HepG2 (cell line): ENCODE results near the gene SULT2A1. TPM values are rescaled to one million over a fixed set of nuclear protein-coding genes. Genes with fewer than 3 reads are reported as not detected.

Source experiments
- ATAC-seq: fragments of 200-7000 bp; cut with Tn5 transposase; 3 replicates; pipeline ENCODE4 v1.9.1; 2020; ENCODE audit warnings: mild to moderate bottlenecking, moderate library complexity
- BruUV-seq: library from RNA; stranded (reverse); fragments of 400-500 nt; replicated peaks from 2 replicates; lab custom pipeline; 2021; lab: Mats Ljungman, UMichigan
- CTCF ChIA-PET: fragments of 300-600 bp; formaldehyde crosslinking; extraction: SDS; loops from one replicate; lab custom pipeline; 2021; ENCODE audit warnings: low total read pairs, inconsistent platforms, low intra/inter-chr PET ratio; lab: Yijun Ruan, JAX
- POLR2A ChIA-PET: fragments of 350-600 bp; sonication (Branson Sonifier 250); formaldehyde crosslinking; loops from one replicate; lab custom pipeline; 2020; ENCODE audit warnings: antibody characterized with exemption, inconsistent platforms; lab: Yijun Ruan, JAX
- DNase-seq: peaks from one replicate; pipeline ENCODE4 v3.0.0-alpha.2; 2015; ENCODE audit warnings: low spot score
- FAIRE-seq: peaks from 3 replicates; lab custom pipeline; 2011; peaks lifted over from hg19 to GRCh38; lab: Jason Lieb, UNC
- H2AFZ ChIP-seq: one replicate; pipeline ENCODE4 v1.6.1; 2011; ENCODE audit warnings: low read length, inconsistent platforms
- H3K27ac ChIP-seq: fragments of 300-600 bp; 3 replicates; pipeline ENCODE4 v1.8.0; 2011; ENCODE audit warnings: mixed run types, mild to moderate bottlenecking, mixed read lengths, low read length, inconsistent platforms; ENCODE audit not compliant: insufficient read depth; ENCODE audit errors: extremely low read length
- H3K27me3 ChIP-seq, 2 experiments: fragments of 200-600 bp in 1 of 2; 2 replicates in 1 of 2; 3 replicates in 1 of 2; pipeline versions ENCODE4 v1.6.0 to v1.8.0; 2011; ENCODE audit warnings: low read length in 2 of 2, mild to moderate bottlenecking in 2 of 2, moderate library complexity in 2 of 2, inconsistent platforms in 1 of 2; ENCODE audit not compliant: insufficient read depth in 2 of 2, control insufficient read depth in 1 of 2
- H3K36me3 ChIP-seq, 2 experiments: fragments of 200-600 bp in 1 of 2; replicated peaks in 1 of 2; 2 replicates in 1 of 2; 3 replicates in 1 of 2; pipeline versions ENCODE4 v1.5.1 to v1.8.0; 2011; ENCODE audit warnings: low read length in 2 of 2, inconsistent platforms in 1 of 2; ENCODE audit not compliant: insufficient read depth in 2 of 2, control insufficient read depth in 1 of 2
- H3K4me1 ChIP-seq: 2 replicates; pipeline ENCODE4 v1.5.1; 2012; ENCODE audit warnings: low read length, inconsistent platforms; ENCODE audit not compliant: insufficient read depth
- H3K4me2 ChIP-seq: 2 replicates; pipeline ENCODE4 v1.6.0; 2011; ENCODE audit warnings: low read depth, low read length, inconsistent platforms
- H3K4me3 ChIP-seq, 3 experiments: fragments of 200-600 bp in 1 of 3; sonication (generic), shearing (Covaris generic) in 1 of 3; replicated peaks in 1 of 3; 2 replicates each; pipeline ENCODE4 v1.5.1; 2011 to 2016; ENCODE audit warnings: low read length in 3 of 3, inconsistent platforms in 2 of 3, low read depth in 2 of 3, mild to moderate bottlenecking in 2 of 3, control low read depth in 1 of 3, mixed read lengths in 1 of 3; ENCODE audit not compliant: insufficient read depth in 1 of 3
- H3K79me2 ChIP-seq: one replicate; pipeline ENCODE4 v1.6.1; 2011; ENCODE audit warnings: low read length, inconsistent platforms; ENCODE audit not compliant: insufficient read depth
- H3K9ac ChIP-seq: 2 replicates; pipeline ENCODE4 v1.6.0; 2011; ENCODE audit warnings: mild to moderate bottlenecking, low read depth, low read length, inconsistent platforms; ENCODE audit not compliant: insufficient read depth
- H3K9me3 ChIP-seq: 2 replicates; pipeline ENCODE4 v1.5.1; 2012; ENCODE audit warnings: mild to moderate bottlenecking, low read length
- H4K20me1 ChIP-seq: 2 replicates; pipeline ENCODE4 v1.6.0; 2011; ENCODE audit warnings: inconsistent platforms, mild to moderate bottlenecking, low read length, moderate library complexity; ENCODE audit not compliant: insufficient read depth
- GABPB1 ChIP-seq: IDR thresholded peaks from 2 replicates; pipeline ENCODE4 v1.6.1; 2016; ENCODE audit warnings: mild to moderate bottlenecking, missing genetic modification reagents, moderate library complexity, missing compliant biosample characterization
- GATAD2A ChIP-seq: IDR thresholded peaks from 2 replicates; pipeline ENCODE4 v1.6.1; 2016
- KLF16 ChIP-seq, 2 experiments: sonication (generic) in 1 of 2; formaldehyde crosslinking in 1 of 2; IDR thresholded peaks; 2 replicates each; pipeline versions ENCODE4 v1.6.1 to v1.8.0; 2016 to 2023; ENCODE audit warnings: missing genetic modification reagents in 2 of 2, missing compliant biosample characterization in 1 of 2
- ZBTB14 ChIP-seq: sonication (generic); formaldehyde crosslinking; IDR thresholded peaks from 2 replicates; pipeline ENCODE4 v1.4.0; 2020; ENCODE audit warnings: missing genetic modification reagents
- ZNF143 ChIP-seq: sonication (generic); formaldehyde crosslinking; IDR thresholded peaks from 2 replicates; pipeline ENCODE4 v1.4.0; 2020; ENCODE audit warnings: missing genetic modification reagents
- ZNF567 ChIP-seq: sonication (generic); formaldehyde crosslinking; IDR thresholded peaks from 2 replicates; pipeline ENCODE4 v1.8.1; 2023; ENCODE audit warnings: mild to moderate bottlenecking, missing genetic modification reagents, borderline replicate concordance
- ZNF75D ChIP-seq: sonication (generic); formaldehyde crosslinking; IDR thresholded peaks from 2 replicates; pipeline ENCODE4 v1.8.1; 2023; ENCODE audit warnings: missing genetic modification reagents, mild to moderate bottlenecking, borderline replicate concordance
- WGBS: methylation state at CpG from one replicate; pipeline ENCODE4 v1.1.6; 2017; ENCODE audit warnings: low lambda C conversion rate; 5-methylcytosine and 5-hydroxymethylcytosine counted together
- in situ Hi-C: cut with HindIII; loops from 2 replicates; pipeline ENCODE4 v1.10.0; 2017; ENCODE audit warnings: low pct_unique_long_range_greater_than_20kb; ENCODE audit not compliant: extremely low pct_ligation_motif_present
- intact Hi-C: fragments of 100-400 bp; cut with micrococcal nuclease; formaldehyde crosslinking; loops from one replicate; pipeline ENCODE4 v1.10.0; 2022; ENCODE audit not compliant: unreplicated experiment
- polyA plus RNA-seq, 8 experiments: library from polyadenylated mRNA; depleted of rRNA in 3 of 8; stranded (reverse) in 7 of 8; unstranded in 1 of 8; fragments of >200 nt; fragmentation: Illumina TruSeq in 4 of 8; extraction: Trizol in 4 of 8; gene quantifications; 2 replicates each; pipeline versions ENCODE4 v1.2.1 to v1.2.3, GENCODE V29; 2011 to 2016; ENCODE audit warnings: low read depth in 4 of 8, missing spikeins in 1 of 8, mixed read lengths in 1 of 8; ENCODE audit not compliant: insufficient read depth in 1 of 8
- total RNA-seq, 5 experiments: library from RNA; depleted of rRNA; stranded (reverse); fragments of >200 nt; fragmentation: Illumina TruSeq; extraction: Trizol; gene quantifications; 2 replicates each; pipeline ENCODE4 v1.2.3, GENCODE V29; 2016; ENCODE audit warnings: low read depth in 1 of 5
- TF ChIP-seq, protein P1 (sequence below): sonication (generic); formaldehyde crosslinking; IDR thresholded peaks from 2 replicates; pipeline ENCODE4 v1.4.0; 2020; ENCODE audit warnings: missing genetic modification reagents, borderline replicate concordance

SULT2A1 gene
- total and polyA plus RNA-seq, 2 of the 13 experiments (the other 11 are each of a cell fraction or from before 2014, with no cell fraction given), result 137 to 193 TPM

GRCh38 chr19:47861630-47862029 lies 24.5 kb downstream of the SULT2A1 start:
- H3K79me2 ChIP-seq, result no peaks in the 10 kb centered on the region
- H3K4me3 ChIP-seq, result no peak overlapping the region
- FAIRE-seq (no peak), ATAC-seq (no peak), DNase-seq (no peak)
- H2AFZ ChIP-seq, result no peak overlapping the region
- intact Hi-C loops, result loop anchor here (2.0 kb wide), 1 partner anchor 49 kb away; no protein-coding TSS in a partner anchor
- no peaks in the 10 kb centered on the region for H4K20me1 ChIP-seq
- peaks cover 0 to 6% of the 10 kb centered on the region in 2 experiments; a peak in 1 of 5 replicates for H3K27me3 ChIP-seq
- in situ Hi-C loops, result no loop called here
- no peaks in the 10 kb centered on the region for H3K36me3 ChIP-seq
- TF ChIP-seq ZNF567 (CRISPR knock-in tag), result no peak
- no peak for TF ChIP-seq ZNF75D (CRISPR knock-in tag)
- no peak for TF ChIP-seq GATAD2A (CRISPR knock-in tag)
- TF ChIP-seq ZBTB14, result no peak
- no peak for TF ChIP-seq ZNF143 (CRISPR knock-in tag)
- no peak for TF ChIP-seq KLF16 (CRISPR knock-in tag; IDR thresholded peaks at IDR 0.05)
- TF ChIP-seq GABPB1 (CRISPR knock-in tag), result no peak
- TF ChIP-seq, protein P1, sequence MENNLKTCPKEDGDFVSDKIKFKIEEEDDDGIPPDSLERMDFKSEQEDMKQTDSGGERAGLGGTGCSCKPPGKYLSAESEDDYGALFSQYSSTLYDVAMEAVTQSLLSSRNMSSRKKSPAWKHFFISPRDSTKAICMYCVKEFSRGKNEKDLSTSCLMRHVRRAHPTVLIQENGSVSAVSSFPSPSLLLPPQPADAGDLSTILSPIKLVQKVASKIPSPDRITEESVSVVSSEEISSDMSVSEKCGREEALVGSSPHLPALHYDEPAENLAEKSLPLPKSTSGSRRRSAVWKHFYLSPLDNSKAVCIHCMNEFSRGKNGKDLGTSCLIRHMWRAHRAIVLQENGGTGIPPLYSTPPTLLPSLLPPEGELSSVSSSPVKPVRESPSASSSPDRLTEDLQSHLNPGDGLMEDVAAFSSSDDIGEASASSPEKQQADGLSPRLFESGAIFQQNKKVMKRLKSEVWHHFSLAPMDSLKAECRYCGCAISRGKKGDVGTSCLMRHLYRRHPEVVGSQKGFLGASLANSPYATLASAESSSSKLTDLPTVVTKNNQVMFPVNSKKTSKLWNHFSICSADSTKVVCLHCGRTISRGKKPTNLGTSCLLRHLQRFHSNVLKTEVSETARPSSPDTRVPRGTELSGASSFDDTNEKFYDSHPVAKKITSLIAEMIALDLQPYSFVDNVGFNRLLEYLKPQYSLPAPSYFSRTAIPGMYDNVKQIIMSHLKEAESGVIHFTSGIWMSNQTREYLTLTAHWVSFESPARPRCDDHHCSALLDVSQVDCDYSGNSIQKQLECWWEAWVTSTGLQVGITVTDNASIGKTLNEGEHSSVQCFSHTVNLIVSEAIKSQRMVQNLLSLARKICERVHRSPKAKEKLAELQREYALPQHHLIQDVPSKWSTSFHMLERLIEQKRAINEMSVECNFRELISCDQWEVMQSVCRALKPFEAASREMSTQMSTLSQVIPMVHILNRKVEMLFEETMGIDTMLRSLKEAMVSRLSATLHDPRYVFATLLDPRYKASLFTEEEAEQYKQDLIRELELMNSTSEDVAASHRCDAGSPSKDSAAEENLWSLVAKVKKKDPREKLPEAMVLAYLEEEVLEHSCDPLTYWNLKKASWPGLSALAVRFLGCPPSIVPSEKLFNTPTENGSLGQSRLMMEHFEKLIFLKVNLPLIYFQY (CRISPR knock-in tag), result no peak
- CTCF ChIA-PET, result interaction anchor here (1.2 kb wide), 1 partner anchor 12 kb away, joined by 4 read pairs; no protein-coding TSS in a partner anchor
- BruUV-seq, result no TSS peak
- no peaks in the 10 kb centered on the region for H3K9me3 ChIP-seq
- no peak overlapping the region for H3K9ac ChIP-seq
- peaks cover 20% of the 10 kb centered on the region for H3K4me1 ChIP-seq
- POLR2A ChIA-PET, result no interaction called here
- WGBS, result 39% methylated on average over 5 of the region's 5 CpGs
- no peak overlapping the region for H3K4me2 ChIP-seq
- H3K27ac ChIP-seq, result no peak overlapping the region
